ENCODE measurements around the gene TRAK1.

DNA sequence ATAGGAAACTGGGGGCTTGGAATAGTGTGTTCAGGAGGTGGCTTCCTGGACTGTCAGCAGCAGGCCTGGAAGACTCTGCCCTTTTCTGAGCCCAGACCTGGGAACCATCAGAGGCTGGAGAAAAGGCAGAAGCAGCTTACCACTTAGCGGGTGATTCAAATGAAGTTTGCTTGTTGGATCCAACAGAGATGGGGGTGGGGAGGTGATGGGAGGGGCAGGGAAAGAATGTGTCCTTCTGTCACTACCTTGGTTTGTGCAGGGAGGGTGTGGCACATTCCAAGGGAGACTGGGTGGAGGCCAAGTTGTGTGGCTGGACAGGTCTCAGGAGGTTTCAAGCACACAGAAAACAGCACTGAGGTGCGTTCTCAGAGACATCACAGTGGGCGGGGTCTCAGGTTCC lies 58.8 kb downstream of the TRAK1 start:
- TF ChIP-seq POLR2A (IDR thresholded peaks at IDR 0.05; ENCODE audit: low read depth, low read length) = no peak
- TF ChIP-seq TAF1 (IDR thresholded peaks at IDR 0.05; ENCODE audit: borderline replicate concordance, low read depth, low read length) = no peak
- no peak for TF ChIP-seq POLR2AphosphoS5 (IDR thresholded peaks at IDR 0.05; ENCODE audit: low read depth, low read length)
